ENCODE results near the gene ALPL.
A peak's percentile ranks its signal among the peaks of the same experiment; 100 is the strongest.

ALPL gene

GRCh38 chr1:21584096-21584495, 74.9 kb downstream of the ALPL start:
- DNase-seq = no peak

- DNase-seq = peak; percentile 74
Measured at GRCh38 chr1:21585037-21585436, 75.8 kb downstream of the ALPL start.

GRCh38 chr1:21586222-21586621, 77.0 kb downstream of the ALPL start:
- DNase-seq = no peak

GRCh38 chr1:21586846-21587601, 77.8 kb downstream of the ALPL start:
- peak; percentile 82 for DNase-seq

GRCh38 chr1:21587602-21587953, 78.4 kb downstream of the ALPL start:
- no peak for DNase-seq

GRCh38 chr1:21589618-21590017, 80.4 kb downstream of the ALPL start:
- DNase-seq = no peak

- DNase-seq = no peak
Measured at GRCh38 chr1:21590126-21590880, 81.1 kb downstream of the ALPL start.

- no peak for DNase-seq
Measured at GRCh38 chr1:21590934-21591333, 81.7 kb downstream of the ALPL start.

- DNase-seq = no peak
Measured at GRCh38 chr1:21592086-21592865, 83.1 kb downstream of the ALPL start.

- DNase-seq = no peak
Measured at GRCh38 chr1:21593231-21593630, 84.0 kb downstream of the ALPL start.

GRCh38 chr1:21594501-21594900, 85.3 kb downstream of the ALPL start:
- DNase-seq = no peak

- DNase-seq = peak; percentile 60
Measured at GRCh38 chr1:21594935-21595897, 86.0 kb downstream of the ALPL start.

- DNase-seq = no peak
Measured at GRCh38 chr1:21596174-21596573, 87.0 kb downstream of the ALPL start.

- DNase-seq = no peak
Measured at GRCh38 chr1:21596628-21597027, 87.4 kb downstream of the ALPL start.

GRCh38 chr1:21597753-21598152, 88.5 kb downstream of the ALPL start:
- DNase-seq = no peak

GRCh38 chr1:21598417-21598816, 89.2 kb downstream of the ALPL start:
- DNase-seq = no peak

GRCh38 chr1:21598904-21599303, 89.7 kb downstream of the ALPL start:
- DNase-seq = no peak

GRCh38 chr1:21599402-21599801, 90.2 kb downstream of the ALPL start:
- DNase-seq = no peak

- no peak for DNase-seq
Measured at GRCh38 chr1:21601278-21602048, 92.2 kb downstream of the ALPL start.

- no peak for DNase-seq
Measured at GRCh38 chr1:21603177-21604138, 94.2 kb downstream of the ALPL start.

Measured in inflammatory macrophage treated with lipopolysaccharide for 4 hours (primary cell).